ENCODE data around the gene SMAD6. TPM values are rescaled to one million over a fixed set of nuclear protein-coding genes. Genes with fewer than 3 reads are reported as not detected.
A peak's percentile ranks its signal among the peaks of the same experiment; 100 is the strongest.

SMAD6 gene
- 10 to 100 TPM; 10.5 to 17.2 (median 12.3) TPM for total RNA-seq
- long read RNA-seq: 0 reads

DNA sequence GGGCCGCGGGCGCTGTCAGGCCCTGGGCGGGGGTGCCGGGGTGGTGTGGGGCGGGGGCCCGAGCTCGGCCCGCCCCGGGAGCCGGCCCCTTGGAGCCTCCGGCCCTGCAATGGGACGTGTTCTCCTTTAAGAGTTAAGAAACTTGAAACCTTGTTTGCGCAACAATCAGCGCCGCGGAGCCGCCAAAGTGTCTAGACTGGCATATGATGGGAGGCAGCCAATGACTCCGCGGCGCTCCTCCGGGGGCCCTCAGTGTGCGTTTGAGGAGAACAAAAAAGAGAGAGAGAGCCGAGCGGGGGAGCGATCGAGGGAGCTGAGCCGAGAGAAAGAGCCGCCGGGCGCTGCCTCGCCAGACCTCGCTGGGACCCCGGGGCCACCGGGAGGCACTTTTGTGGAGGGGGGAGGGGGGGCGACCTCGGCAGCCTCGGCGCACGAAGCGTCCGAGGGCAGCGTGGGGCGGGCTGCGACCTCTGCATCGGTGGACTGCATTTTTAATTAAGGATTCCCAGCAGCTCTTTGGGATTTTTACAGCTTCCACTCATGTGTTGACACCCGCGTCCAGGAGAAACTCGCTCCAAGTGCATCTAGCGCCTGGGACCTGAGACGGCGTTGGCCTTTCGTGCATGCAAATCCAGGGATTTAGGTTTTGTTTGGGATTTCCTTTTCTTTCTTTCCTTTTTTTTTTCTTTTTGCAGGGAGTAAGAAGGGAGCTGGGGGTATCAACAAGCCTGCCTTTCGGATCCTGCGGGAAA lies at the start of gene SMAD6:
SMAD6 (plus strand) TSS at position 202 of the 752 bp plus-strand sequence. CDS start 1,023 bp downstream, outside the sequence.
- ATAC-seq: peak; percentile 49 to 72 (median 64)

DNA sequence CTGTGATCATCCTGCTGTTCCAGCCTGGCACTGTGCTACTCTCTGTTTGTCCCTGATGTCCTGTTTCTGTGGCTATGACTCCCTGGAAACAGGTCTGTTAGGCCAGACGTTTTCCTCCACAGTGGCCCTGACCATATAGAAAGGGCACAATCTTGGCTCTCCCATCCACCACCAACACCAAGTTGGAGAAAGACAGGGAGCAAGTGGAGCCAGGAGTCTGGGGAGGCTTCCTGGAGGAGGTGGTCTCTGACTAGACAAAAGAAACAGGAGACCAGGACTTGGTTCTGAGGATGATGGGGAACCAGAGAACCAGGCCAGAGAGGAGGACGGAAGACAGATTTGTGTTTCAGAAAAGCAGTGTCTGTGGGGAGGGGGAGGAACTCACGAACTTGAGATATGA lies 49.2 kb upstream of the SMAD6 start:
- H3K4me3 ChIP-seq: no peak overlapping the region
- 62% methylated on average over 3 of the region's 3 CpGs for WGBS (ENCODE audit: insufficient coverage, low coverage, low lambda C conversion rate, missing lambda C conversion rate)
- H3K4me1 ChIP-seq: peaks cover 0 to 66% (median 22%) of the 10 kb centered on the region in 4 donors
- no peaks in the 10 kb centered on the region for H3K27me3 ChIP-seq
- no peaks in the 10 kb centered on the region for H3K9me3 ChIP-seq
- no peaks in the 10 kb centered on the region for H3K36me3 ChIP-seq
- intact Hi-C loops (cut with DNase I): no loop called here
- TF ChIP-seq POLR2A (IDR thresholded peaks at IDR 0.05): no peak
- TF ChIP-seq, protein P1, sequence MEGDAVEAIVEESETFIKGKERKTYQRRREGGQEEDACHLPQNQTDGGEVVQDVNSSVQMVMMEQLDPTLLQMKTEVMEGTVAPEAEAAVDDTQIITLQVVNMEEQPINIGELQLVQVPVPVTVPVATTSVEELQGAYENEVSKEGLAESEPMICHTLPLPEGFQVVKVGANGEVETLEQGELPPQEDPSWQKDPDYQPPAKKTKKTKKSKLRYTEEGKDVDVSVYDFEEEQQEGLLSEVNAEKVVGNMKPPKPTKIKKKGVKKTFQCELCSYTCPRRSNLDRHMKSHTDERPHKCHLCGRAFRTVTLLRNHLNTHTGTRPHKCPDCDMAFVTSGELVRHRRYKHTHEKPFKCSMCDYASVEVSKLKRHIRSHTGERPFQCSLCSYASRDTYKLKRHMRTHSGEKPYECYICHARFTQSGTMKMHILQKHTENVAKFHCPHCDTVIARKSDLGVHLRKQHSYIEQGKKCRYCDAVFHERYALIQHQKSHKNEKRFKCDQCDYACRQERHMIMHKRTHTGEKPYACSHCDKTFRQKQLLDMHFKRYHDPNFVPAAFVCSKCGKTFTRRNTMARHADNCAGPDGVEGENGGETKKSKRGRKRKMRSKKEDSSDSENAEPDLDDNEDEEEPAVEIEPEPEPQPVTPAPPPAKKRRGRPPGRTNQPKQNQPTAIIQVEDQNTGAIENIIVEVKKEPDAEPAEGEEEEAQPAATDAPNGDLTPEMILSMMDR (IDR thresholded peaks at IDR 0.05): no peak
- peak; percentile 5 to 29 (median 14) for ATAC-seq
- no peak for DNase-seq
- H3K27ac ChIP-seq: peak overlapping the region in 2 of 3 donors; percentile 40 to 70

More for the DNA sequence above, at the start of gene SMAD6:
- TF ChIP-seq, protein P1 (IDR thresholded peaks at IDR 0.05): no peak
- peak; percentile 51 for TF ChIP-seq POLR2A (IDR thresholded peaks at IDR 0.05)
- Histone ChIP-seq H3K4me3 (peak within 1 kb of the TSS; percentile 54 to 68 (median 54)), H3K27ac (peak within 1 kb of the TSS; percentile 68 to 88 (median 82)), H3K9me3 (no peaks in the 10 kb centered on the region), H3K4me1 (peaks cover 0 to 16% (median 2%) of the 10 kb centered on the region in 4 donors), H3K36me3 (no peaks in the 10 kb centered on the region), H3K27me3 (no peaks in the 10 kb centered on the region)
- intact Hi-C loops (cut with DNase I): loop anchor here (10.0 kb wide), 2 partner anchors 63 to 73 kb away; no protein-coding TSS in a partner anchor
- peak; percentile 94 to 96 (median 95) for DNase-seq
- WGBS (ENCODE audit: insufficient coverage, low coverage, low lambda C conversion rate, missing lambda C conversion rate): 0% methylated on average over 19 of the region's 55 CpGs

DNA sequence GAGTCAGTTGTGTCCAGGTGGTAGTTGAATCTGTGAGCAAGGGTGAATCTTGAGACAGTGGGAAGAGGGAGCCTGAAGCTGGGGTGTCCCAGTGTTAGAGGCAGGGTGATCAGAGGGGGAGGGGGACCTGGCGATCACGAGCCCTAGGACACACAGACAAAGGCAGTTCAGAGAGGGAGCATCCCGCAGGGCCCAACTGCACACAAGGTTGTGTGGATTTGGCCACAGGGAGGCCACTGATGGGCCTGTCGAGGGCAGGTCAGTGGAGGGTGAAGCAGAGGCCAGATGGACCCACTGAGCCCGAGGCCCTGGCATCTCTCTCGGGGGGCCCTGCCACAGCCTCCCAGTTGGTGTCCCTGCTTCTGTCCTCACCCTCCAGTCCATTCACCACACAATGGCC lies 48.6 kb upstream of the SMAD6 start:
- H3K4me1 ChIP-seq: peaks cover 0 to 60% (median 21%) of the 10 kb centered on the region in 4 donors
- no peaks in the 10 kb centered on the region for H3K9me3 ChIP-seq
- no peaks in the 10 kb centered on the region for H3K27me3 ChIP-seq
- no peak overlapping the region for H3K4me3 ChIP-seq
- no peak for ATAC-seq
- H3K27ac ChIP-seq: peak overlapping the region in 1 of 3 donors; percentile 70
- DNase-seq: peak in 1 of 3 donors; percentile 40
- TF ChIP-seq, protein P1 (IDR thresholded peaks at IDR 0.05): no peak
- no peak for TF ChIP-seq POLR2A (IDR thresholded peaks at IDR 0.05)
- intact Hi-C loops (cut with DNase I): no loop called here
- no CpG with 5 or more reads among the region's 6 CpGs for WGBS (ENCODE audit: insufficient coverage, low coverage, low lambda C conversion rate, missing lambda C conversion rate)
- H3K36me3 ChIP-seq: no peaks in the 10 kb centered on the region

DNA sequence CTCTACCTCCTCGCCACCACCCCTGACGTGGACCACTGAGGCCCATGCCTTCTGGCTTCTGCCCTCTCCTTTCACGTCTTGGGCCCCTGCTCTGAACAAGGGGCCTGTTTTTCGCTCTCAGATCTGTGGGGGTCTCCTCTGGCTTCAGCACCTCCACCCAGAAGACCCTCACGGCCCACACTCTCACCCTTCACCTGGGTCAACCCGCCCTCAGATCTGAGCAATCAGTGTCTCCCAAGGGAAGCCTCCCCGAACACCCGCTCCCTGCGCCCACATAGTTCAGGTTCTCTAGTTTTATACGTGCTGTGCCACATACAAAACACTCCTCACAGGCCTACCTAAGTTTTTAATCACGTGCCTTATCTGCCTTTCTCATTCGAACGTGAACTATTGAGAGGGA lies 48.2 kb upstream of the SMAD6 start:
- no peaks in the 10 kb centered on the region for H3K9me3 ChIP-seq
- DNase-seq: no peak
- H3K4me3 ChIP-seq: no peak overlapping the region
- no peak for TF ChIP-seq POLR2A (IDR thresholded peaks at IDR 0.05)
- TF ChIP-seq, protein P1 (IDR thresholded peaks at IDR 0.05): no peak
- H3K27ac ChIP-seq: peak overlapping the region in 1 of 3 donors; percentile 60
- intact Hi-C loops (cut with DNase I): no loop called here
- no peaks in the 10 kb centered on the region for H3K36me3 ChIP-seq
- WGBS (ENCODE audit: insufficient coverage, low coverage, low lambda C conversion rate, missing lambda C conversion rate): 78% methylated on average over 11 of the region's 13 CpGs
- no peaks in the 10 kb centered on the region for H3K27me3 ChIP-seq
- peaks cover 0 to 56% (median 21%) of the 10 kb centered on the region in 4 donors for H3K4me1 ChIP-seq
- ATAC-seq: no peak

Measured in right lobe of liver (tissue), 6 donors.